ENCODE results near the gene LHFPL4.
A peak's percentile ranks its signal among the peaks of the same experiment; 100 is the strongest.
"Not testable (repeated sequence)": the region's sequence is repeated elsewhere in the genome, so short reads cannot be mapped to it uniquely, and the experiment has no call there.

Gene LHFPL4

DNA sequence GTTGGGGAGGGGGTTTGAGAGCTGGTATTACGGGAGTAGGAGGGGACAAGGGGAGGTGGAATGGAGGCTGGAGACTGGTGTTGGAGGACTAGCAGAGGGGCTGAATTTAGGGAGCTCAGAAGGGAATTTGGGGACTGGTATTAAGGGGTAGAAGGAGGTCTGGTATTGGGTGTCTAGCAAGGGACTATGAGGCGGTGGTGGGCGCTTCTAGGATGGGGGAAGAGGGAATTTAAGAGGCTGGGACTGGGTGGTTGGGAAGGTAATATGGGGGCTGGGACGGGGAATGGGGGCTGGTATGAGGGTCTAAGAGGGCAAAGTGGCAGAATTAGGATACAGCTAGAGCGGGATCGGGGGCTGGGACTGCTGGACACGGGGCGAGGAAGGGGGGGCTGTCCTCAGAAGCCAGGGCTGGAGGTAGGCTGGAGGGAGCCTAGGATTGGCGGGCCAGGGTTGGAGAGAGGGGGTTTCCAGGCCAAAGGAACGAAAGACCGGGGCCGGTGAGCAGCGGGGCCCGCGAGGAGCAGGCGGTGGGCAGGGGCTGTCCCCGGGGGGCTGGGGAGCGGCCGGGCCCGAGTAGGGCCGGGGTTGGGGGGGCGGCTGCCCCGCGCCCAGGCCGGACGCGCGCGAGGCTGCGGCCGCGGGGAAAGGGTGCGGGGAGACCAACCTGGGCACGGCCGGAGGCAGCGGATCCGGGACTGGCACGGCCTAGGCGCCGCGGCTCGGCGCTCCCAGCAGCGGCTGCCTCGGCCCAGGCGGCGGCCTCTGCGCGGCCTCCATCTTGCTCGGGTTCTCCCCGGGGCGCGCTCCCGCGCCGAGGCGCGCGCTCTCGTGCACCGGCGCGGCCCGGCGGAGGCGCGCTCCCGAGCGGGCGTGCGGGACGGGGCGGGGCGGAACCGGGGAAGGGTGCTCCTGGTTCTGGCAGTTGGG, at the start of gene LHFPL4:
TSS of gene LHFPL4 (minus strand) at position 802 of the 927 bp plus-strand sequence. CDS start 1,143 bp downstream, outside the sequence.
- peak within 1 kb of the TSS; percentile 18 for H3K4me3 ChIP-seq (ENCODE audit: low read depth, low read length)

DNA sequence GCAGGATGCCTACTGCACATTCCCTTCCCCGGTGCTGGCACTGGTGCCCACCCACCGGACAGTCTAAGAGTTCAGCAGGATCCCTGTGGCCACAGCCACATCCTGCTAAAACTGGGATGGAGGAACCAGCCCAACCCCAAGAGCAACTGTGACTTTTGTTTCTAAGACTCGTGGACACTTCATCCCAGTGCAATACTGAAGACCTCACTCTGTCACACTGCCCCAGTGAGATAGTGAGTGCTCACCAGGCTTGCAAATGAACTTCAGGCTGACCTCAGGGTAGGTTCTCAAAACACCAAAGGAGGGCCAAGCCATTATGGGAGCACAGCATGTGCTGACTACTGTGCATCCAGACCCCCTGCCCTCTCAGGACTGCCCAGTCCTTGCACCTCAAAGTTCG, 49.0 kb upstream of the LHFPL4 start:
- no peak overlapping the region for H3K4me3 ChIP-seq (ENCODE audit: low read depth, low read length)

DNA sequence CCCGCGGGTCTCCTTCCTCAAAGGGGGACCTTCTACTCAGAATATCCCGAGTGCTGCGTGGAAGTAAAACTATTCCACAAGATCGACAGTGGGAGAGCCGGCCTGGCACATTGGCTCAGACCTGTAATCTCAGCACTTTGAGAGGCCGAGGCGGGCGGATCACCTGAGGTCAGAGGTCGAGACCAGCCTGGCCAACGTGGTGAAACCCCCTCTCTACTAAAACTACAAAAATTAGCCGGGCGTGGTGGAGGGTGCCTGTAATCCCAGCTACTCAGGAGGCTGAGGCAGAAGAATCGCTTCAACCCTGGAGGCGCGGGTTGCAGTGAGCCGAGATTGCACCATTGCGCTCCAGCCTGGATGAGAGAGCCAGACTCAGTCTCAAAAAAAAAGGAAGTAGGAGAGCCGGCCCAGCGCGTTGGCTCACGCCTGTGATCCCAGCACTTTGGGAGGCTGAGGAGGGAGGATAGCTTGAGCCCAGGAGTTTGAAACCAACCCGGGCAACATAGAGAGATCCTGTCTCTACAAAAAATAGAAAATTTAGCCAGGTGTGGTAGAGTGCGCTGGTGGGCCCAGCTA, 47.5 kb upstream of the LHFPL4 start:
- H3K4me3 ChIP-seq (ENCODE audit: low read depth, low read length): not testable (repeated sequence)

DNA sequence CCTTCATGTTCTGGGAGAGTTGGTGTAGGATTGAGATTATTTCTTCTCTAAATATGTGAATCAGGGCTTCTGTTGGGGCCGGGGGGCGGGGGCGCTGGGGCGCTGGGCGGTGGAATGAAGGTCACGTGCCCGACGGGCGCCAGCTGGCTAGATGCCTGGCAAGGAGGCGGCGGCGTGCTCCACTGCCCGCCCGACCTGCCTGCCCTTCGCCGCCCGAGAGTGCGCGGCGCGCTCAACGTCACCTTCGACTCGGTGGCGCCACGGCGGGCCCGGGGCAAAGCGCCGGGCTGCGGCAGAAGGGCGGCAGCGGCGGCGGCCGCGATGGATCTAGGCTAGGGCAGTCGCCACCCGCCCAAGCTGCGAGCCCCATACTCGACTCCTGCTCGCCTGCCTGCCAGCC, 47.0 kb upstream of the LHFPL4 start:
- H3K4me3 ChIP-seq (ENCODE audit: low read depth, low read length): no peak overlapping the region

DNA sequence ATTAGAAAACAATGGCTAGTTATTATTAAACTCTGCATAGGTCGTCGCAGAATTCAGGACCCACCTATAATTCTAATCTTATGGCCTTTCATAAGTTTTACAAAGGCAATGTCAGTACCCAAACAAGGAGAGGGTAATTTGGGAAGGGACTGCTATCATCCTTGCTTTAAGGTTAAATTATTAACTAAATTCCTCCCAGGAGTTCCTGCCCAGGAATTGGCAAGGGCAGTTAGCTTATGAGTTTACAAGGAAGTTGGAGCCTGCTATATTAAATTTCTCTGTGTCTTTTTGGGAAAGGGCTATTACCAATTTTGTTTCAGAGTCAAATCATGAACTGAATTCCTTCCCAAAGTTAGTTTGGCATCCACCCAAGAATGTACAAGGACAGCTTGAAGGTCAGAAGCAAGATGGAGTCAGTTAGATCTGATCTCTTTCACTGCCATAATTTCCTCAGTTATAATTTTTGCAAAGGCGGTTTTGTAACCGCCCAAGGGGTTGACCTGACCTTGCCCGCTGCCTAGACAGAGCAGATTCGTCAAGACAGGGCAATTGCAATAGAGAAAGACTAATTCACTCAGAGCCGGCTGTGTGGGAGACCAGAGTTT, 45.3 kb upstream of the LHFPL4 start:
- H3K4me3 ChIP-seq (ENCODE audit: low read depth, low read length): no peak overlapping the region

- H3K4me3 ChIP-seq (ENCODE audit: low read depth, low read length): no peak overlapping the region
Observed at GRCh38 chr3:9595877-9596276, 42.3 kb upstream of the LHFPL4 start.

DNA sequence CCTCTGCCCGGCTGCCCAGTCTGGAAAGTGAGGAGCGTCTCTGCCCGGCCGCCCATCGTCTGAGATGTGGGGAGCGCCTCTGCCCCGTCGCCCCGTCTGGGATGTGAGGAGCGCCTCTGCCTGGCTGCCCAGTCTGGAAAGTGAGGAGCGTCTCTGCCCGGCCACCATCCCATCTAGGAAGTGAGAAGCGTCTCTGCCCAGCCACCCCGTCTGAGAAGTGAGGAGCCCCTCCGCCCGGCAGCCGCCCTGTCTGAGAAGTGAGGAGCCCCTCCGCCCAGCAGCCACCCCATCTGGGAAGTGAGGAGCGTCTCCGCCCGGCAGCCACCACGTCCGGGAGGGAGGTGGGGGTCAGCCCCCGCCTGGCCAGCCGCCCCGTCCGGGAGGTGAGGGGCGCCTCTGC, 38.2 kb upstream of the LHFPL4 start:
- H3K4me3 ChIP-seq (ENCODE audit: low read depth, low read length): not testable (repeated sequence)

GRCh38 chr3:9590282-9590791, 36.7 kb upstream of the LHFPL4 start:
- no peak overlapping the region for H3K4me3 ChIP-seq (ENCODE audit: low read depth, low read length)

DNA sequence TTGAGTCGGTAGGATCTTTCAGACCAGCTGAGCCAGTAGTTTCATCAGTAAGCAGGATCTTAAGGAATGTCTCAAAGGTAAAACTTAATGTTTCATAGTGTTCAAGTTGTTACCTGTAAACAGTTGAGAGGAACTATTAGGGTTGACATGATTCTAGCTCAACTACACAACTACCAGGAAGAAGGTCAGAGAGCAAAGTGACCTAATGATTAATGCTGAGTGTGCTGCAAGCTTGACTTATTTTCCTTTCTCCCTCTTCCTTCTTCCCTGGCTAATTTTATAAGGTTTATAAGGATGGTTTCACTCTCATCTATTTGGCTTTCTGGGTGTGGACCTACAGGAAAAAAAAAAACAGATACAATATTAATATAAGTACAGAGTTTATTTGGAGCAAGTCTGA, 30.2 kb upstream of the LHFPL4 start:
- H3K4me3 ChIP-seq (ENCODE audit: low read depth, low read length): no peak overlapping the region

- no peak overlapping the region for H3K4me3 ChIP-seq (ENCODE audit: low read depth, low read length)
Observed at GRCh38 chr3:9583371-9583770, 29.7 kb upstream of the LHFPL4 start.

GRCh38 chr3:9582332-9582731, 28.7 kb upstream of the LHFPL4 start:
- no peak overlapping the region for H3K4me3 ChIP-seq (ENCODE audit: low read depth, low read length)

DNA sequence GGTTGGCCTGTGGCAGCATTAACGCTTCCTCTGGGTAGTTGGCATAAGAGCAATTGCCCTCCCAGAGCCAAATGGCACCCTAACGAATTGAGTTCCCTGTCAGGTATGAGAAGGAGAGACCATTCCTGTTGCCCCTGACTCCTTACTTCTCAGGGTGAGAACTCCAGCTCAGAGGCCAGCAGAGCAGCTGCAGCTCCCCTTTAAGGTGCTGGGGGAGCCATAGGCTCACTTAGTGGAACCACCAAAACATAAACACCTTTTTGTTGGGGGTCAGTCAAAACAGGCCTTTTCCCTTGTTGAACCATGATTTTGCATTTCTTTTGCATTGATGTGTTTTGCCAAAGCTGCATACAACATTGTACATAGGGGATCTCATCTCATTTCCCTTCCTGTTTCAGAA, 28.1 kb upstream of the LHFPL4 start:
- no peak overlapping the region for H3K4me3 ChIP-seq (ENCODE audit: low read depth, low read length)

GRCh38 chr3:9569054-9569453, 15.4 kb upstream of the LHFPL4 start:
- no peak overlapping the region for H3K4me3 ChIP-seq (ENCODE audit: low read depth, low read length)

DNA sequence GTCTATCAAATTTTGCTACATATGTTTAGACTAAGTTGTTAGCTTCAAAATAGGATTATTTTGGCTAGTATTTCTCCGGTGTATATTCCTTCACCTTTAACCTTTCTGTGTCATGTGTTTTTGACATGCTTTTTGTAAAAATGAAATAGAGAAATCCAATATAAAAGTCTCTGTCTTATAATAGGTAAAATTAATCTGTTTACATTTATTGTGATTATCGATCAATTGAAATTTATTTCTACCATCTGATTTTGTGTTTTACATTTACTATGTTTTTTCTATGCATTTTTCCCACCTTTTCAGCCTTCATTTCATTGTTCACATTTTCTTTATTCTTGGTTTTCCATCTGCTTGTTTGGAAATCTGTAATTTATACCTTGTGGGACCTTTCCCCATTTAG, 11.7 kb upstream of the LHFPL4 start:
- no peak overlapping the region for H3K4me3 ChIP-seq (ENCODE audit: low read depth, low read length)

DNA sequence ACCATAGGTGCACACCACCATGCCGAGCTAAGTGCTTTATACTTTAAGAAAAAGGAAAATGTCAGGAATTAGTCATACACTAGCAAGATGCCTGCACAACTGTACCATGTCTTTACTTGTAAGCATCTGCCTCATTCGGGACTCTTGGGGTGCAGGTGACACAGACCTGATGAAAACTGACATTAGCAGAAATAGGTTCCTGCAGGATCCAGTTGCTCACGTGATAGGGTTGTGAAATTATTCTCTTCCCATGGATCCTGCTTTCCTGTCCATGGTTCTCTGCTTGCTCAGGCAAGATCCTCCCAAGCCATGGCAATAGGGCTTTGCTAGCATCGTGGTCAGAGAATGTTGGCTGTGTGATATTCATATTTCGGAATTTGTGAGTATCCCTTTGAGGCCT, 10.2 kb upstream of the LHFPL4 start:
- H3K4me3 ChIP-seq (ENCODE audit: low read depth, low read length): no peak overlapping the region

DNA sequence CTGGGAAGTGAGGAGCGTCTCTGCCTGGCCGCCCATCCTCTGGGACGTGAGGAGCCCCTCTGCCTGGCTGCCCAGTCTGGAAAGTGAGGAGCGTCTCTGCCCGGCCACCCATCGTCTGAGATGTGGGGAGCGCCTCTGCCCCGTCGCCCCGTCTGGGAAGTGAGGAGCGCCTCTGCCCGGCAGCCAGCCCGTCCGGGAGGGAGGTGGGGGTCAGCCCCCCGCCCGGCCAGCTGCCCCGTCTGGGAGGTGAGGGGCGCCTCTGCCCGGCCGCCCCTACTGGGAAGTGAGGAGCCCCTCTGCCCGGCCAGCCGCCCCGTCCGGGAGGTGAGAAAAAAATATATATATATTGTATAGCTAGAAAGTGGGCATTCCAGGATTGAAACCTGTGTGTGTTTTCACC, 6.4 kb upstream of the LHFPL4 start:
- H3K4me3 ChIP-seq (ENCODE audit: low read depth, low read length): not testable (repeated sequence)

- H3K4me3 ChIP-seq (ENCODE audit: low read depth, low read length): peak overlapping the region; percentile 18
Observed at GRCh38 chr3:9553948-9554513, 409 bp upstream of the LHFPL4 start.

DNA sequence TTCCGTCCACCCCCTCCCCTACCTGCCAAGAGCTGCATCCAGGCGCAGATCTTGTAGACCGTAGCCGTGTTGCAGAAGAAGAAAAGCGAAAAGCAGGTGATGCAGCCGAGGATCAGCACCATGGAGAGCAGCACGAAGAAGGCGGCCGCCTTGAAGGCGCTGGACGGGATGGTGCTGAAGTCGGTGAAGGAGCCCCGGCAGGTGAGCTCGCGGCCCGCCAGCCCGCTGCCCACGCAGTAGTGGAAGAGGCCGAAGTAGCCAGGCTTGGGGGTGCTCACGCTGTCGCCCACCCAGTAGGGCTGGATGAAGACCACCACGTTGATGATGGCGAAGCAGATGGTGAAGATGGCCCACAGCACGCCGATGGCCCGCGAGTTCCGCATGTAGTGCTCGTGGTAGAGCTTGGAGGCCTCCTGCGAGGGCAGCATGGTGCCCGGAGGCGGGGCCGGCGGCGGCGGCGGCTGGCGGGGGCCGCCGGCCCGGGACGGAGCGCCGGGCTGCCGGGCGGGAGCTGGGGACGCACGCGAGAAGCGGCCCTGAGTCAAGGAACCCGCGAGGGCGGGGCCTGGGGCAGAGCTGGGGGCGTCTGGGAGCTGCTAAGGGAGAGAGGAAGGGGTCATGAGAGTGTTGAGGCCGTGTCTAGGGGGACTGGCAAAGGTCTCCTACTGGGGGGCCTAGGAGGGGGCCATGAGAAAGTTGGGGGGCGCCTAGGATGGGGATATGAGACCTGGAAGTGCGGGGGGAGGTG, 1.2 kb downstream of the LHFPL4 start:
- H3K4me3 ChIP-seq (ENCODE audit: low read depth, low read length): peak overlapping the region; percentile 18

DNA sequence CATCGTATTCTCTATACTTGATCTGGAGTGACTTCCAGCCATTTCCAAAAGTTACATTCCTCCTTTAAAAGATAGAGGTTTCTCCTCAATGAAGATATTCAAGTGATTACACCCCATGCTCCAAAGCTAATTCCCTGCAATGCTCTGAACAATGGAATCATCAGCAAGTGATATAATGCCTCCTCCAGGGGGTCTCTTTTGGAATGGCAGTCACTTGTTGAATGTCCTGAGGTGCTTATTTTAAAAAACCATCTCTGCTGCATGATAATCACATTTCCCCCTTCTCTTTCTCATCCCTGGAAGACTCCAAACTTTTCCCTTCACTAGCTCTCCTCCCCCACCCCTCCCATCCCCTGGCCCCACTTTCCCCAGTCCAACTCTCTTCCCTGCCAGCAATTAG, 2.6 kb downstream of the LHFPL4 start:
- H3K4me3 ChIP-seq (ENCODE audit: low read depth, low read length): no peak overlapping the region

- H3K4me3 ChIP-seq (ENCODE audit: low read depth, low read length): no peak overlapping the region
Observed at GRCh38 chr3:9549600-9549999, 4.0 kb downstream of the LHFPL4 start.

DNA sequence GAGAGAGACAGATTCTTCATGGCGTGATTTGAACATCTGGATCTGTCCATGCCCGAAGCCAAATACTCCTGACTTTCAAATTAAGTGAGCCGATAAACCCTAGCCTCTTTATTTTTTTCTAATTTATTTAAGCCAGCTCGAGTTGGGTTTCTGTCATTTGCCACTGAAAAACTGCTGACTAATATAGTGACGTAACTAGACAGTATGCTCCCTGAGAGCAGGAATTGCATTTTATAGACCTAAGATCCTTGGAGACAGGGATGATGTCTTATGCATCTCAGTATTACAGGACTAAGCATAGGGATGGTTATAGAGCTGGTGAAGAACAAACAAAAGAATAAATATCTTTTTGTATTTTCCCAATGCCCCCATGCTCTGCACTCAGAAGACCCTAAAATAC, 4.6 kb downstream of the LHFPL4 start:
- no peak overlapping the region for H3K4me3 ChIP-seq (ENCODE audit: low read depth, low read length)
